ENCODE results near the gene IGSF22. TPM values are rescaled to one million over a fixed set of nuclear protein-coding genes. Genes with fewer than 3 reads are reported as not detected.
A peak's percentile ranks its signal among the peaks of the same experiment; 100 is the strongest.

Gene IGSF22
- total and polyA plus RNA-seq, 9 of the 15 experiments (the other 6 are each of a cell fraction or from before 2014, with no cell fraction given): not detected

DNA sequence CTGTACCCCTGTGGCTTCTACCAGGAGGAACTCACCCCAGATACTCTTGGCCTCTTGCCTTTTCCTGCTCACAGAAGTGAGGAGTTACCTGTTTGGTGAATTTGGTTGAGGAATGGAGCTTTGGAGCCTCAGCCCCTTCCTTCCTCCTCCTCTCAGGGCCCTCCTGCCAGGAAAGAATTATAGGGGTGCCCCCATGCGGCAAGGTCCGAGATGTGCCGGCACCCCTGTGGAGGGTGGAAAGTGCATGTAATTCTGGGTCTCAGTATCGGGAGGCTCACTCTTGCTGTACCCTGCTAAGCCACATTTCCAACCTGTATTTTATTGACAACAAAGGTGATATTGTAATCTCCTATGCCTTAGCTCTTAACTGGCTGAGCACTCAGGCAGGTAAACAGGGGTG is 13.7 kb upstream of the IGSF22 start:
- in situ Hi-C loops (cut with MboI): loop anchor here (10.0 to 25.0 kb wide), 2 partner anchors 202 to 495 kb away; partner anchors contain the start of genes SAA2 and TSG101
- H3K27me3 ChIP-seq (ENCODE audit: control insufficient read depth in 2 of 2, insufficient read depth in 2 of 2, low read length in 2 of 2): peaks cover 21 to 73% of the 10 kb centered on the region in 2 experiments
- POLR2A ChIA-PET: interaction anchor here (0.7 to 1.4 kb wide), 3 partner anchors 12 to 331 kb away, joined by 3 to 6 read pairs (median 3); no protein-coding TSS in a partner anchor
- H3K9me3 ChIP-seq (replicated peaks; ENCODE audit: control insufficient read depth, insufficient read depth, low read depth, low read length): no peaks in the 10 kb centered on the region
- no peaks in the 10 kb centered on the region for H3K4me1 ChIP-seq (replicated peaks in 1 of 2; ENCODE audit: control insufficient read depth in 2 of 2, insufficient read depth in 2 of 2, low read length in 2 of 2)
- no peaks in the 10 kb centered on the region for H3K36me3 ChIP-seq (ENCODE audit: control insufficient read depth, insufficient read depth, low read length)
- ATAC-seq: peak; percentile 77
- no peak overlapping the region for H3K4me3 ChIP-seq
- CTCF ChIA-PET (ENCODE audit: low intra/inter-chr PET ratio): interaction anchor here (0.6 kb wide), 1 partner anchor 520 kb away, joined by 3 read pairs; no protein-coding TSS in a partner anchor
- 4% methylated on average over 4 of the region's 4 CpGs for WGBS (ENCODE audit: insufficient coverage, low coverage, missing lambda C conversion rate)
- intact Hi-C loops (cut with micrococcal nuclease): loop anchor here (10.0 kb wide), 2 partner anchors 495 to 625 kb away; partner anchors contain the start of gene SAA2
- no peak overlapping the region for H3K27ac ChIP-seq (ENCODE audit: extremely low read depth, low read depth, low read length)
- no peak overlapping the region for H3K9ac ChIP-seq (ENCODE audit: insufficient read depth in 1 of 2, low read depth in 2 of 2, low read length in 2 of 2)
- no peaks in the 10 kb centered on the region for H3K79me2 ChIP-seq (ENCODE audit: control insufficient read depth, insufficient read depth, low read length)
- no peaks in the 10 kb centered on the region for H3K9me1 ChIP-seq (ENCODE audit: control insufficient read depth, insufficient read depth, low read length)
- no TSS peak for BruUV-seq (replicated peaks)
- H4K20me1 ChIP-seq (replicated peaks; ENCODE audit: control insufficient read depth, insufficient read depth, low read length): 0 out of 2 replicates have a peak, but pooled peaks cover 3% of the 10 kb centered on the region
- H2AFZ ChIP-seq (ENCODE audit: low read depth, low read length): no peak overlapping the region
- peak; percentile 33 to 49 (median 42) for DNase-seq (ENCODE audit: extremely low read depth in 1 of 4, low spot score in 3 of 4)
- H3K4me2 ChIP-seq (ENCODE audit: insufficient read depth, low read length): no peak overlapping the region
- FAIRE-seq: peak; percentile 11
- TF ChIP-seq, protein P1, sequence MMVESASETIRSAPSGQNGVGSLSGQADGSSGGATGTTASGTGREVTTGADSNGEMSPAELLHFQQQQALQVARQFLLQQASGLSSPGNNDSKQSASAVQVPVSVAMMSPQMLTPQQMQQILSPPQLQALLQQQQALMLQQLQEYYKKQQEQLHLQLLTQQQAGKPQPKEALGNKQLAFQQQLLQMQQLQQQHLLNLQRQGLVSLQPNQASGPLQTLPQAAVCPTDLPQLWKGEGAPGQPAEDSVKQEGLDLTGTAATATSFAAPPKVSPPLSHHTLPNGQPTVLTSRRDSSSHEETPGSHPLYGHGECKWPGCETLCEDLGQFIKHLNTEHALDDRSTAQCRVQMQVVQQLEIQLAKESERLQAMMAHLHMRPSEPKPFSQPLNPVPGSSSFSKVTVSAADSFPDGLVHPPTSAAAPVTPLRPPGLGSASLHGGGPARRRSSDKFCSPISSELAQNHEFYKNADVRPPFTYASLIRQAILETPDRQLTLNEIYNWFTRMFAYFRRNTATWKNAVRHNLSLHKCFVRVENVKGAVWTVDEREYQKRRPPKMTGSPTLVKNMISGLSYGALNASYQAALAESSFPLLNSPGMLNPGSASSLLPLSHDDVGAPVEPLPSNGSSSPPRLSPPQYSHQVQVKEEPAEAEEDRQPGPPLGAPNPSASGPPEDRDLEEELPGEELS (CRISPR knock-in tag; IDR thresholded peaks at IDR 0.05; ENCODE audit: borderline replicate concordance): no peak
- TF ChIP-seq RAD21 (CRISPR knock-in tag; conservative IDR thresholded peaks at IDR 0.05 in 1 of 2, IDR thresholded peaks at IDR 0.05 in 1 of 2) (peak; percentile 39 to 55), EZH2 (IDR thresholded peaks at IDR 0.05; ENCODE audit: borderline replicate concordance, low read depth, low read length) (no peak), NFRKB (IDR thresholded peaks at IDR 0.05; ENCODE audit: low read depth) (no peak), RNF2 (IDR thresholded peaks at IDR 0.05) (no peak), HCFC1 (IDR thresholded peaks at IDR 0.05; ENCODE audit: low read depth, low read length) (no peak)
- TF ChIP-seq, protein P2, sequence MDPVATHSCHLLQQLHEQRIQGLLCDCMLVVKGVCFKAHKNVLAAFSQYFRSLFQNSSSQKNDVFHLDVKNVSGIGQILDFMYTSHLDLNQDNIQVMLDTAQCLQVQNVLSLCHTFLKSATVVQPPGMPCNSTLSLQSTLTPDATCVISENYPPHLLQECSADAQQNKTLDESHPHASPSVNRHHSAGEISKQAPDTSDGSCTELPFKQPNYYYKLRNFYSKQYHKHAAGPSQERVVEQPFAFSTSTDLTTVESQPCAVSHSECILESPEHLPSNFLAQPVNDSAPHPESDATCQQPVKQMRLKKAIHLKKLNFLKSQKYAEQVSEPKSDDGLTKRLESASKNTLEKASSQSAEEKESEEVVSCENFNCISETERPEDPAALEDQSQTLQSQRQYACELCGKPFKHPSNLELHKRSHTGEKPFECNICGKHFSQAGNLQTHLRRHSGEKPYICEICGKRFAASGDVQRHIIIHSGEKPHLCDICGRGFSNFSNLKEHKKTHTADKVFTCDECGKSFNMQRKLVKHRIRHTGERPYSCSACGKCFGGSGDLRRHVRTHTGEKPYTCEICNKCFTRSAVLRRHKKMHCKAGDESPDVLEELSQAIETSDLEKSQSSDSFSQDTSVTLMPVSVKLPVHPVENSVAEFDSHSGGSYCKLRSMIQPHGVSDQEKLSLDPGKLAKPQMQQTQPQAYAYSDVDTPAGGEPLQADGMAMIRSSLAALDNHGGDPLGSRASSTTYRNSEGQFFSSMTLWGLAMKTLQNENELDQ (CRISPR knock-in tag; IDR thresholded peaks at IDR 0.05; ENCODE audit: borderline replicate concordance): no peak
- TF ChIP-seq, protein P3, sequence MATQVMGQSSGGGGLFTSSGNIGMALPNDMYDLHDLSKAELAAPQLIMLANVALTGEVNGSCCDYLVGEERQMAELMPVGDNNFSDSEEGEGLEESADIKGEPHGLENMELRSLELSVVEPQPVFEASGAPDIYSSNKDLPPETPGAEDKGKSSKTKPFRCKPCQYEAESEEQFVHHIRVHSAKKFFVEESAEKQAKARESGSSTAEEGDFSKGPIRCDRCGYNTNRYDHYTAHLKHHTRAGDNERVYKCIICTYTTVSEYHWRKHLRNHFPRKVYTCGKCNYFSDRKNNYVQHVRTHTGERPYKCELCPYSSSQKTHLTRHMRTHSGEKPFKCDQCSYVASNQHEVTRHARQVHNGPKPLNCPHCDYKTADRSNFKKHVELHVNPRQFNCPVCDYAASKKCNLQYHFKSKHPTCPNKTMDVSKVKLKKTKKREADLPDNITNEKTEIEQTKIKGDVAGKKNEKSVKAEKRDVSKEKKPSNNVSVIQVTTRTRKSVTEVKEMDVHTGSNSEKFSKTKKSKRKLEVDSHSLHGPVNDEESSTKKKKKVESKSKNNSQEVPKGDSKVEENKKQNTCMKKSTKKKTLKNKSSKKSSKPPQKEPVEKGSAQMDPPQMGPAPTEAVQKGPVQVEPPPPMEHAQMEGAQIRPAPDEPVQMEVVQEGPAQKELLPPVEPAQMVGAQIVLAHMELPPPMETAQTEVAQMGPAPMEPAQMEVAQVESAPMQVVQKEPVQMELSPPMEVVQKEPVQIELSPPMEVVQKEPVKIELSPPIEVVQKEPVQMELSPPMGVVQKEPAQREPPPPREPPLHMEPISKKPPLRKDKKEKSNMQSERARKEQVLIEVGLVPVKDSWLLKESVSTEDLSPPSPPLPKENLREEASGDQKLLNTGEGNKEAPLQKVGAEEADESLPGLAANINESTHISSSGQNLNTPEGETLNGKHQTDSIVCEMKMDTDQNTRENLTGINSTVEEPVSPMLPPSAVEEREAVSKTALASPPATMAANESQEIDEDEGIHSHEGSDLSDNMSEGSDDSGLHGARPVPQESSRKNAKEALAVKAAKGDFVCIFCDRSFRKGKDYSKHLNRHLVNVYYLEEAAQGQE (IDR thresholded peaks at IDR 0.05; ENCODE audit: borderline replicate concordance): peak; percentile 28; the same call in 1 of the 2 replicates
- TF ChIP-seq, protein P3 (CRISPR knock-in tag; IDR thresholded peaks at IDR 0.05; ENCODE audit: low read depth): no peak

All from K562 (cell line).